CD14-positive monocyte (primary cell): Measurements from ENCODE around the gene ECPAS. TPM values are rescaled to one million over a fixed set of nuclear protein-coding genes. Genes with fewer than 3 reads are reported as not detected.
A peak's percentile ranks its signal among the peaks of the same experiment; 100 is the strongest.

Source experiments
- DNase-seq, 3 donors: peaks; one replicate each; pipeline ENCODE4 v3.0.0-alpha.2; 2011 to 2022
- H2AFZ ChIP-seq: 2 replicates; pipeline ENCODE4 v1.6.0; 2012; ENCODE audit warnings: mild to moderate bottlenecking, low read depth, low read length, inconsistent platforms; ENCODE audit not compliant: insufficient read depth, poor library complexity, severe bottlenecking
- H3K27ac ChIP-seq, 2 donors: 1 replicate in 1 of 2; 2 replicates in 1 of 2; pipeline ENCODE4 v1.5.1; 2012 to 2013; ENCODE audit warnings: low read length in 2 of 2, control low read depth in 1 of 2, inconsistent platforms in 1 of 2, low read depth in 1 of 2, mild to moderate bottlenecking in 1 of 2
- H3K27me3 ChIP-seq, 2 donors: one replicate each; pipeline versions ENCODE4 v1.6.0 to v1.6.1; 2011 to 2013; ENCODE audit warnings: low read length in 2 of 2; ENCODE audit not compliant: control insufficient read depth in 2 of 2, insufficient read depth in 2 of 2
- H3K36me3 ChIP-seq, 2 donors: replicated peaks in 1 of 2; 1 replicate in 1 of 2; 2 replicates in 1 of 2; pipeline versions ENCODE4 v1.5.1 to v1.6.1; 2012 to 2013; ENCODE audit warnings: low read length in 2 of 2, control low read depth in 1 of 2, inconsistent platforms in 1 of 2, mild to moderate bottlenecking in 1 of 2; ENCODE audit not compliant: insufficient read depth in 2 of 2, control insufficient read depth in 1 of 2
- H3K4me1 ChIP-seq, 2 donors: 1 replicate in 1 of 2; 2 replicates in 1 of 2; pipeline versions ENCODE4 v1.5.1 to v1.6.1; 2012 to 2013; ENCODE audit warnings: low read length in 2 of 2, control low read depth in 1 of 2, inconsistent platforms in 1 of 2, mild to moderate bottlenecking in 1 of 2, moderate library complexity in 1 of 2; ENCODE audit not compliant: insufficient read depth in 2 of 2, control insufficient read depth in 1 of 2
- H3K4me2 ChIP-seq: replicated peaks from 2 replicates; pipeline ENCODE3; 2012; ENCODE audit warnings: low read length, moderate library complexity, mild to moderate bottlenecking; ENCODE audit not compliant: poor library complexity, severe bottlenecking; ENCODE audit errors: extremely low read depth
- H3K4me3 ChIP-seq, 3 experiments: fragments of 200-600 bp in 1 of 3; sonication (generic) in 1 of 3; replicated peaks in 1 of 3; 1 replicate in 2 of 3; 2 replicates in 1 of 3; pipeline ENCODE4 v1.5.1; 2011 to 2013; ENCODE audit warnings: low read length in 3 of 3, mild to moderate bottlenecking in 3 of 3, control low read depth in 2 of 3, low read depth in 2 of 3, inconsistent platforms in 1 of 3, moderate library complexity in 1 of 3
- H3K79me2 ChIP-seq: 2 replicates; pipeline ENCODE4 v1.6.0; 2012; ENCODE audit warnings: mild to moderate bottlenecking, control low read depth, inconsistent platforms, low read length, moderate library complexity; ENCODE audit not compliant: insufficient read depth
- H3K9ac ChIP-seq: 2 replicates; pipeline ENCODE4 v1.6.0; 2017; ENCODE audit warnings: low read length, mild to moderate bottlenecking; ENCODE audit not compliant: insufficient read depth, poor library complexity, severe bottlenecking
- H3K9me3 ChIP-seq, 2 donors: replicated peaks in 1 of 2; 1 replicate in 1 of 2; 2 replicates in 1 of 2; pipeline versions ENCODE4 v1.5.1 to v1.6.1; 2012 to 2013; ENCODE audit warnings: low read length in 2 of 2, control low read depth in 1 of 2; ENCODE audit not compliant: control insufficient read depth in 1 of 2, insufficient read depth in 1 of 2
- H4K20me1 ChIP-seq: 2 replicates; pipeline ENCODE4 v1.6.0; 2012; ENCODE audit warnings: mild to moderate bottlenecking, low read length, control low read depth, moderate library complexity; ENCODE audit not compliant: insufficient read depth
- H3K27ac Mint-ChIP-seq, 7 donors: one replicate each; pipeline ENCODE4 v1.8.0; 2020; ENCODE audit warnings: mild to moderate bottlenecking in 7 of 7, mixed read lengths in 7 of 7, moderate library complexity in 6 of 7, inconsistent platforms in 2 of 7
- H3K27me3 Mint-ChIP-seq, 3 donors: one replicate each; pipeline ENCODE4 v1.8.0; 2021 to 2022; ENCODE audit warnings: low read depth in 3 of 3, mild to moderate bottlenecking in 3 of 3, mixed read lengths in 3 of 3, moderate library complexity in 3 of 3, inconsistent platforms in 1 of 3
- H3K36me3 Mint-ChIP-seq, 2 donors: one replicate each; pipeline ENCODE4 v1.8.0; 2020; ENCODE audit warnings: mixed read lengths in 2 of 2, inconsistent platforms in 1 of 2, mild to moderate bottlenecking in 1 of 2
- H3K4me1 Mint-ChIP-seq: one replicate; pipeline ENCODE4 v1.8.0; 2020; ENCODE audit warnings: mild to moderate bottlenecking, mixed read lengths
- H3K4me3 Mint-ChIP-seq, 2 donors: one replicate each; pipeline ENCODE4 v1.8.0; 2020; ENCODE audit warnings: mild to moderate bottlenecking in 2 of 2, mixed read lengths in 2 of 2, moderate library complexity in 1 of 2
- H3K9me3 Mint-ChIP-seq, 7 donors: one replicate each; pipeline ENCODE4 v1.8.0; 2020 to 2022; ENCODE audit warnings: mixed read lengths in 7 of 7, mild to moderate bottlenecking in 6 of 7, moderate library complexity in 6 of 7, inconsistent platforms in 2 of 7
- CTCF ChIP-seq: fragments of 200-600 bp; IDR thresholded peaks from one replicate; pipeline ENCODE4 v1.8.0; 2022; ENCODE audit warnings: antibody characterized with exemption, mild to moderate bottlenecking
- WGBS: methylation state at CpG from one replicate; pipeline ENCODE4 v1.1.5; 2013; ENCODE audit warnings: missing lambda C conversion rate; ENCODE audit not compliant: insufficient coverage; 5-methylcytosine and 5-hydroxymethylcytosine counted together
- intact Hi-C, 2 donors: fragments of 100-400 bp; cut with micrococcal nuclease; formaldehyde crosslinking; loops; one replicate each; pipeline versions ENCODE4 v1.15.0 to v1.15.1; 2023
- polyA plus RNA-seq, 3 donors: library from polyadenylated mRNA; depleted of rRNA in 1 of 3; unstranded in 2 of 3; stranded (reverse) in 1 of 3; fragments of 300-500 nt in 2 of 3; fragments of >200 nt in 1 of 3; fragmentation: Illumina TruSeq in 2 of 3; gene quantifications; 1 replicate in 2 of 3; 2 replicates in 1 of 3; pipeline ENCODE4 v1.2.3, GENCODE V29; 2012 to 2021

Gene ECPAS
- polyA plus RNA-seq, 3 donors, result 7.4 to 27.6 (median 15.9) TPM

- no peak overlapping the region for H3K27ac ChIP-seq
- H3K4me3 ChIP-seq, result no peak overlapping the region
- no peaks in the 10 kb centered on the region for H4K20me1 ChIP-seq
- no CpG with 5 or more reads among the region's 3 CpGs for WGBS
- no peak for DNase-seq
- no peaks in the 10 kb centered on the region for H3K27me3 ChIP-seq
- H3K4me2 ChIP-seq, result no peak overlapping the region
- Mint-ChIP-seq H3K4me1 (no peaks in the 10 kb centered on the region), H3K4me3 (no peak overlapping the region), H3K27me3 (no peaks in the 10 kb centered on the region), H3K36me3 (peaks cover 63 to 75% of the 10 kb centered on the region in 2 donors), H3K9me3 (no peaks in the 10 kb centered on the region), H3K27ac (peak overlapping the region in 1 of 7 donors; percentile 15)
- peaks cover 70 to 99% of the 10 kb centered on the region in 2 donors for H3K36me3 ChIP-seq
- H3K9me3 ChIP-seq, result no peaks in the 10 kb centered on the region
- intact Hi-C loops, result no loop called here
- no peak for TF ChIP-seq CTCF
- no peak overlapping the region for H2AFZ ChIP-seq
- H3K79me2 ChIP-seq, result no peaks in the 10 kb centered on the region
- H3K4me1 ChIP-seq, result no peaks in the 10 kb centered on the region
- no peak overlapping the region for H3K9ac ChIP-seq
These were observed 52.5 kb downstream of the ECPAS start for GRCh38 chr9:111431684-111432083.

- Histone ChIP-seq H3K9me3 (no peaks in the 10 kb centered on the region), H2AFZ (no peak overlapping the region), H3K79me2 (no peaks in the 10 kb centered on the region), H3K4me1 (no peaks in the 10 kb centered on the region), H3K36me3 (peaks cover 82 to 100% of the 10 kb centered on the region in 2 donors), H3K4me3 (no peak overlapping the region), H3K4me2 (no peak overlapping the region), H4K20me1 (no peaks in the 10 kb centered on the region), H3K27ac (no peak overlapping the region), H3K9ac (no peak overlapping the region), H3K27me3 (no peaks in the 10 kb centered on the region)
- Mint-ChIP-seq H3K27me3 (no peaks in the 10 kb centered on the region), H3K4me1 (no peaks in the 10 kb centered on the region), H3K36me3 (peaks cover 76 to 83% of the 10 kb centered on the region in 2 donors), H3K9me3 (no peaks in the 10 kb centered on the region), H3K27ac (no peak overlapping the region), H3K4me3 (no peak overlapping the region)
- TF ChIP-seq CTCF, result no peak
- no peak for DNase-seq
- intact Hi-C loops, result no loop called here
These were observed 55.0 kb downstream of the ECPAS start for GRCh38 chr9:111429175-111429574.
